Loucy (cell line): Measurements from ENCODE around the gene C17orf107.

Experiments used
- CTCF ChIP-seq: fragments of 200-600 bp; sonication (generic); conservative IDR thresholded peaks from 2 replicates; pipeline ENCODE4 v1.5.1; 2014; ENCODE audit warnings: mild to moderate bottlenecking, antibody characterized with exemption, low read length
- EZH2phosphoT487 ChIP-seq: fragments of 200-600 bp; IDR thresholded peaks from 2 replicates; pipeline ENCODE4 v1.6.1; 2018; ENCODE audit warnings: antibody characterized with exemption, mild to moderate bottlenecking, moderate library complexity, borderline replicate concordance

- TF ChIP-seq CTCF (peak; percentile 58), EZH2phosphoT487 (no peak)
These were observed 35.0 kb downstream of the C17orf107 start for GRCh38 chr17:4934173-4934979.
